ENCODE measurements around the gene SBNO1.

The SBNO1 gene

GRCh38 chr12:123242116-123242904, 122.3 kb downstream of the SBNO1 start:
- peak; percentile 64 for DNase-seq
